ENCODE measurements around the gene SLC37A4.
"Not testable (repeated sequence)": the region's sequence is repeated elsewhere in the genome, so short reads cannot be mapped to it uniquely, and the experiment has no call there.

SLC37A4 gene

DNA sequence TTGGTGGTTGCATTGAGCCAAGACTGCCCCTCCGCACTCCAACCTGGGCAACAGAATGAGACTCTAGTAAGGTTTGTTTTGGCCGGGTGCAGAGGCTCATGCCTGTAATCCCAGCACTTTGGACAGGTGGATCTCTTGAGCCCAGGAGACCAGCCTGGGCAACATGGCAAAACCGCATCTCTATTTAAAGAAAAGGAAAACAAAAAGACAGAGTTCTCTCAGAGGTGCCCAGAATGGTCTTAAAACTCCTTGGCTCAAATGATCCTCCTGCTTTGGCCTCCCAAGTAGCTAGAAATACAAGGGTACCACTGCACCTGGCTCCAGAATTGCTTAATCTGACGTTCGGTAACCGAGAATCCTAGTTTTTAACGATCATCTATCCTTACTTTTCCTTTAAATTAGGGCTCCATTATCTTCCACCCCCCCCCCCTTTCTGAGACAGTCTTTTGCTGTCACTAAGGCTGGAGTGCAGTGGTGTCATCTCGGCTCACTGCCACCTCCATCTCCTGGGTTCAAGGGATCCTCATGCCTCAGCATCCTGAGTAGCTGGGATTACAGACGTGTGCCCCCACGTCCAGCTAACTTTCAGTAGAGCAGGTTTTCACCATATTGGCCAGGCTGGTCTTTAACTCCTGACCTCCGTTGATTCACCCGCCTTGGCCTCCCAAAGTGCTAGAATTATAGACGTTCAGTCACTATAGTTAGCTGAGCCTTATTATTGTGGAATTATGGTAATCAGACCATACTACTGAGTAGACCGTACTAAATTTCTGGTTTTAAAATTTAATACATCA is 14.3 kb downstream of the SLC37A4 start:
- DNase-seq = no peak

DNA sequence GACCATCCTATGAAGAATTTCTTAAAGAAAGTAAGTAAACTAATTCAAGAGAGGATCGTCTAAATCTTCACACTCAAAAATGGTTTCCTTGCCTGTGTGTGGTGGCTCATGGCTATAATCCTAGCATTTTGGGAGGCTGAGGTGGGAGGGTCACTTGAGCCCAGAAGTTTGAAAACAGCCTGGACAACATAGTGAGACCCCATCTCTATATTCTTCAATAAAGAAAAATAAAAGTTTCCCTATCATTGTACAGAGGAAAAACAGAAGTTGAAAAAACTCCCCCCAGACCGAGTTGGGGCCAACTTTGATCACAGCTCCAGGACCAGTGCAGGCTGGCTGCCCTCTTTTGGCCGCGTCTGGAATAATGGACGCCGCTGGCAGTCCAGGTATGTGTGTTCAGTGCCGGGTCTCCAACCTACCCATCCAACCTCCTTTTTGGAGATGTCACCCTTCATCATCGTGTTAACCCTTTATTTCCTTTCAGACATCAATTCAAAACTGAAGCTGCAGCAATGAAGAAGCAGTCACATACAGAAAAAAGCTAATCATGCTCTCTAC is 15.5 kb downstream of the SLC37A4 start:
- peak in 1 of 4 experiments; percentile 21 for DNase-seq

DNA sequence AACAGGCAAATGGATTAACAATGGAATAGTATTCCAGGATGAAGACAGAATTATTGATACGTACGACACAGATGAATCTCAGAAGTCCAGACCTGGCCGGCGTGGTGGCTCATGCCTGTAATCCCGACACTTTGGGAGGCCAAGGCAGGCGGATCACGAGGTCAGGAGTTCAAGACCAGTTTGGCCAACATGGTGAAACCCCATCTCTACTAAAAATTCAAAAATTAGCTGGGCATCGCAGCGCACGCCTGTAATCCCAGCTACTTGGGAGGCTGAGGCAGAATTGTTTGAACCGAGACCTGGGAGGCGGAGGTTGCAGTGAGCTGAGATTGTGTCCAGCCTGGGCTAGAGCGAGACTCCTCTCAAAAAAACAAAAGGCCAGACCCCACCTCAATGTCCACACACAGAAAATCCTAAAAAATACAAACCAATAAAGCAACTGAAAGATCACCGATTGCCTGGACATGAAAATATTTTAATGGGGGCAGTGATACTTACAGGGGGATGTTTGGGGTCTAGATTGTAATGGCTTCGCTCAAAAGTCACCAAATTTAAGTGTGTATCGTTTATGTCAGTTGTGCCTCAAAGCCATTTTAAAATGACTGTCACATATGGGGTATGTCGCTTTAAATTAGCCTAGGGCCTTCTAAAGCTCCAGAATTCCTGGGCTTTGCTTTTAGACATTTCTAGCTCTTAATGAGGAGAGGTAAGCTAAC is 16.3 kb downstream of the SLC37A4 start:
- DNase-seq = no peak

DNA sequence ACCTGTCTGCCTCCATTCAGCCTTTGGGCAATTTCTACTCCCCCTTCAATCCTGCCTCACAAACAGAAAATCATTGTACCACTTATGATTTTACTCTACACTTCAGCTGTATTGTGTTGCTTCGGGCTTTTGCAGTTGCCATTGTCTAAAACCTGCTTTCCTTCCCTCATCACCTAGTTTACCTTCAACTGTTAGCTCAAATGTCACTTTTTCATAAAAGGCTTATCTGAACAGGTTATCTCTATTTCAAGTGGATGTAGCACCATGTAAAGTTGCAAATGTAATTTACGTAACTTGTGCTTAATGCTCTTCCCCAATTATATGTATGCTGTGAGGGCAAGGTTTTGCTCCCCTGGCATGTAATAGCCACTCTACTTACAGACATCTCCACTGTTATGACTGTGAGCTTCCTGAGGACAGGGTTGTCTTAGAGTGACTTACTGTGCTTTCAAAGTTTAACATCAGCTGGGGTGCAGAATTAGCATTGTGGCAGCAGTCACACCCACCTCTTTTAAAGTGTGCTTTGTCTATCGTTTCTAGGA is 18.0 kb downstream of the SLC37A4 start:
- no peak for DNase-seq

DNA sequence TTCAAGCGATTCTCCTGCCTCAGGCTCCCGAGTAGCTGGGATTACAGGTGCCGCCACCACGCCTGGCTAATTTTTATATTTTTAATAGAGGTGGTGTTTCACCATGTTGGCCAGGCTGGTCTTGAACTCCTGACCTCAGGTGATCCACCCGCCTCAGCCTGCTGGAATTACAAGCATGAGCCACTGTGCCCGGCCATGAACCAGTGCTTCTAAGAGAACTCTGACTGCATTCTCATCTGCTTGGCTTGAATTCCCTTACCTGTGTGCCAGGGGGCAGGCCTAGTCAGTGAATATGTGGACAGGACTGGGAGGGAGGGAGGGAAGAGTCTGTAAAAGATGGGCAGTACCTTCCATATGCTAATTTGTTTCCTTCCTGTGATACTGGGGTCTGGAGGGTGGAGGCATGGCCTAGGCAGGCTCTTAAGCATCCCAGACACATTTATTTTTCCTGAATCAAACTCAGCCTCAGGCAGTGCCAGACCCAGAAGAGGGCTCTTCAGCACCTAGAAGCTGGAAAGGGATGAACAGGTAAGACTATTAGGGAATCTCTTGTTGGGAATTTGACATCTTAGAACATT is 19.1 kb downstream of the SLC37A4 start:
- DNase-seq = no peak

DNA sequence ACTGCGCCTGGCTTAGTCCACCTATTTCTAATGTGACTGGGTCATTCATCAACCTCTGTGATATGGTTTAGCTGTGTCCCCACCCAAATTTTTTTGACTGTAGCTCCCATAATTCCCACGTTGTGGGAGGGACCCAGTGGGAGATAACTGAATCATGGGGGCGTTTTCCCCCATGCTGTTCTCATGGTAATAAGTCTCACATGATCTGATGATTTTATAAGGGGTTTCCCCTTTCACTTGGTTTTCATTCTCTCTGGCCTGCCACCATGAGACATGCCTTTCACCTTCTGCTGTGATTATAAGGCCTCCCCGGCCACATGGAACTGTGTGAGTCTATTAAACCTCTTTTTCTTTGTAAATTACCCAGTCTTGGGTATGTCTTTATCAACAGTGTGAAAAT is 24.0 kb downstream of the SLC37A4 start:
- no peak for DNase-seq

DNA sequence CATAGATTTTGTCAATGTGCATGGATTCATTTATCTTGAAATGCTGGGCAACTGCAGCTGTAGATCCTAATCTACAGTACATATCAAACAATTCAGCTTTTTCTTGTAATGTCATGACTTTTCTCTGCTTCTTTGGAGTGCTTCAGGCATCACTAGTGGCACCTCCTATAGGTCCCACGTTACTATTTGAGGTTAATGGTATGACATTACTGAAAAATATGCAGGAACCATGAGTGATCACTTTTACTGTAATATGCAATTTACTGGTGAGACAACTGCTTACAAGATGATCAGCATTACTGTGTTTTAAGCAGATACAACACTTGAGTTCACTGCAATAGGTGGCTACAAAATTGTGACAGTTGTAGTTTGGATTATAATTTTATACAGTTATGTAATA is 29.8 kb downstream of the SLC37A4 start:
- no peak for DNase-seq

DNA sequence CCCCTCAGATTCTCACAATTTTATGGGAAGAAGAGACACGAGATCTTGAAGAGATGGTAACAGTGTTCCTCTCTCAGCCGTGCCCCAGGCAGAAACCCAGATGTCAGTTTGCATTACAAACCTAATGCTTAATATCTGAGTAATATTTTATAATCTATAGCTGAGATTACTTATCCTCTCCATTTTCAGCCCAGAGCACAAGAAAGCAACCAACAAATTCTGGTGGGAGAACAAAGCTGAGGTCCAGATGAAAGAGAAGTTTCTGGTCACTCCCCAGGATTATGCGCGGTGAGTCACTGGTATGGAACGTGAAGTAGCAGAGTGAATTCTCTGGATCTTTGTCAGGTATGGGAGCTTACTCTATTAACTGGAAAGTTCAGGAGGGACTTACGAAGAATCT is 31.9 kb downstream of the SLC37A4 start:
- DNase-seq = no peak

DNA sequence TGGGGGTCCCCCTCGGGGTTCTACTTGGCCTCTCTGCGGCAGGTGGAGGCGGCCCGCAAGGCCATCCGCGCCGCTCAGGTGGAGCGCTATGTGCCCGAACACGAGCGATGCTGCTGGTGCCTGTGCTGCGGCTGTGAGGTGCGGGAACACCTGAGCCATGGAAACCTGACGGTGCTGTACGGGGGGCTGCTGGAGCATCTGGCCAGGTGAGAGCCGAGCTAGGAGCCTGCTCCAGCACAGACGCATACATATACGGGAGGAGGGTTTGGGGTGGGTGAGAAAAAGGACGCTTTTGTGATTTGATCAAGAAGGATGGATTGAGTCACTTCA is 32.3 kb downstream of the SLC37A4 start:
- DNase-seq = no peak

DNA sequence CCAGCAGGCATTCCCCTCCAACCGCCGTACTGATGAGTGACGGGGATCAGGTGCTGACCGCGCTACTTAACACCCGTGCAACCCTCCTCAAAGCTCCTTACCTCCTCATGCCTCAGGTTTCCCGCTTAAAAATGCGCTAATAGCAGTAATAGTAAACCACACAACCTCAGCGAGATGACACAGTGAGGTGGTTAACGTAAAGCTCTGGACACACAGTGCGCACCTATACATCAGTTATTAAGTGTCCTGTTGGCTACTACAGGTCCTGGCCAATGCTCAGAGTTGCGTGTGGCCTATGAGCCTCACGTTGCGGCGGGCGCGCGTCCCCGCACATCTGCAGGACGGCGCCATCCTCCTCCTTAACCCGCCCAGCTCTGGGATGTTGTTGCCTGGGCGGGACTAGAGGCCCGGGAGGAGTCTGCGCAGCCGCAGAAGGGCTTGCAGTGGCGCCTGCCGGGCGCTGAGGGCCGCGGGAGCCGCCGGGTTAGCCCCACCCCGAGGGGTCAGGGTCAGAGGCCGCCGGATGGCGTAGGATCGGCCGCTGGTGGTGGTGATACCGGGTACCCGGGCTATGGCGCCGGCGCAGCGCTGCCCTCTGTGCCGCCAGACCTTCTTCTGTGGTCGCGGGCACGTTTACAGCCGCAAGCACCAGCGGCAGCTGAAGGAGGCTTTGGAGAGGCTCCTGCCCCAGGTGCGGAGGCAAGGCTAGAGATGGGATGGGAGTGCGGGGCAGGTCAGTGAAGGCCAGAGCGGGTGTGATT is 32.9 kb downstream of the SLC37A4 start, which contains the start of gene CENATAC:
Gene CENATAC (plus strand): TSS at position 512 of the 761 bp plus-strand sequence. CDS start 60 bp downstream, at position 572.
- peak; percentile 97 to 99 (median 98) for DNase-seq

DNA sequence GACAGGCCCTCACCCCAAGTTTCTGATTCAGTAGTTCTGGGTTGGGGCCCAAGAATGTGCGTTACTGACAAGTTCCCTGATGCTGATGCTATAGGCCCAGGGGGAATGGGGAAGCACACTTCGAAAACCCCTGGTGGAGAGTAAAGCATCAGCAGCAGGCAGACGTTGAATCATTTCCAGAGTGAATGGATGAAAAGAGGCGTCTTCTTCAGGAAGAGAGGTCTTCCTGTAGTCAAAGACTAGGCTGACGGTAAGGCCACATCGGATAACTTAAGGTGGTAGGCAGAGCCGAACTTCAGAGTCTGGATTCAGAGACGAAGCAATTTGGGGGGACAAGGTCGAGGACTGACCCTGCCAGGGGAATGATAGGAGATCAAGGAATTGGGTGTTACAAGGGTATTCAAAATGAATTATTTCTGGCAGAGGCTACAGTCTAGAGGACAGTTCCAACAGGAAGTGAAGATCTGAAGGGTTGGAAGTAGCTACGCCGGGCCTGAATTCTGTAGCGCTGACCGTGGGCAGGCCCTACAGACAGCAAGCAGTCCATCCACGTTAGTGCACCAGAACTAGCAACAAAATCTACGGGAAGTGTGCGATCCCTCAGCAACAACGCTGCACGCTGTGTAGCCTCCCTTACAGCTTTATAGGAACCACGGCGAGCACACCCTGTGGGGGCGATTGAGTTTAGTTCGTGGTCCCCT is 33.6 kb downstream of the SLC37A4 start:
- DNase-seq = peak; percentile 51 to 73 (median 58)

DNA sequence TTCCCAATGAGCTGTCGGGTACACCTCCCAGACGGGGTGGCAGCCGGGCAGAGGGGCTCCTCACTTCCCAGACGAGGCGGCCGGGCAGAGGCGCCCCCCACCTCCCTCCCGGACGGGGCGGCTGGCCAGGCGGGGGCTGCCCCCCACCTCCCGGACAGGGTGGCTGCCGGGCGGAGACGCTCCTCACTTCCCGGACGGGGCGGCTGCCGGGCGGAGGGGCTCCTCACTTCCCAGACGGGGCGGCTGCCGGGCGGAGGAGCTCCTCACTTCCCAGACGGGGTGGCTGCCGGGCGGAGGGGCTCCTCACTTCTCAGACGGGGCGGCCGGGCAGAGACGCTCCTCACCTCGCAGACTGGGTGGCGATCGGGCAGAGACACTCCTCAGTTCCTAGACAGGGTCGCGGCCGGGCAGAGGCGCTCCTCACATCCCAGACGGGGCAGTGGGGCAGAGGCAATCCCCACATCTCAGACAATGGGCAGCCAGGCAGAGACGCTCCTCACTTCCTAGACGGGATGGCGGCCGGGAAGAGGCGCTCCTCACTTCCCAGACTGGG is 39.1 kb downstream of the SLC37A4 start:
- not testable (repeated sequence) for DNase-seq

DNA sequence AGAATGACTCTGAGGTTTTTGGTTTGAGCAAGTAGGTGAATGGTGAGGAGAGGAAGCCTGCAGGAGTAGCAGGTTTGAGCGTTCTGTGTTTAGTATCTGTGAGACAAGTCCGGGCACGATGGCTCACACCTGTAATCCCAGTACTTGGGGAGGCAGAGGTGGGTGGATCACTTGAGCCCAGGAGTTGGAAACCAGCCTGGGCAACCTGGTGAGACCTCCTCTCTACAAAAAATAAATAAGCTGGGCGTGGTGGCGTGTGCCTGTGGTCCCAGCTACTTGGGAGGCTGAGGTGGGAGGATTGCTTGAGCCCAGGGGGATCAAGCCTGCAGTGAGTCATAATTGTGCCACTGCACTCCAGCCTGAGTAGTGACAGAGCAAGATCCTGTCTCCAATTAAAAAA is 42.4 kb downstream of the SLC37A4 start:
- no peak for DNase-seq

DNA sequence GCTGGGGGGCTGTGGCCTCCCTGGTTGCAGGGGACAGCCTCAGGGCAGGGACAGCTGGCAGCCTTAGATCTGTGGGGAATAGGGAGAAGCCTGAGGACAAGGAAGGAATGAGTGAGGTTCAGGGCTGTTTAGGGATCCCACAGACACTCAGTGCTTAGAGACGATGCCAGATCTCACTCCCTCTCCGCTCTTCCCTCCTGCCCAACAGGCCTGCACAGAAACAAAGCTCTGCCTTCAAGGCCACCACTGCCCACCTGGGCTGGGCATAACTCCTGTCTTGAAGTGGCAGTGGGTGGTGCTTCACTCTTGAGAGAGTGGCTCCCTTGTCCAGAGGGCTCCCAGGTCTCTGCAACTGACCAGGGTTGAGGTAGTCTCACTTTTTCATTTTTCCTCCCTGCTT is 45.9 kb downstream of the SLC37A4 start:
- DNase-seq = no peak

DNA sequence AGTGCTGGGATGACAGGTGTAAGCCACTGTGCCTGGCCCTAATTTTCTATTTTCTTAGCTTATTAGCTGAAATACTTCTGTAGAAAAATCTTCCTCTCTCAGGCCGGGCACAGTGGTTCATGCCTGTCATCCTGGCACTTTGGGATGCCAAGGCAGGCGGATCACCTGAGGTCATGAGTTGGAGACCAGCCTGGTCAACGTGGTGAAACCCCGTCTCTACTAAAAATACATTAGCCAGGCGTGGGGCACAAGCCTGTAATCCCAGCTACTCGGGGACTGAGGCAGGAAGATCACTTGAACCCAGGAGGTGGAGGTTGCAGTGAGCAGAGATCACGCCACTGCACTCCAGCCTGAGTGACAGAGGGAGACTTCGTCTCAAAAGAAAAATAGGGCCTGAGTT is 46.3 kb downstream of the SLC37A4 start:
- not testable (repeated sequence) for DNase-seq

DNA sequence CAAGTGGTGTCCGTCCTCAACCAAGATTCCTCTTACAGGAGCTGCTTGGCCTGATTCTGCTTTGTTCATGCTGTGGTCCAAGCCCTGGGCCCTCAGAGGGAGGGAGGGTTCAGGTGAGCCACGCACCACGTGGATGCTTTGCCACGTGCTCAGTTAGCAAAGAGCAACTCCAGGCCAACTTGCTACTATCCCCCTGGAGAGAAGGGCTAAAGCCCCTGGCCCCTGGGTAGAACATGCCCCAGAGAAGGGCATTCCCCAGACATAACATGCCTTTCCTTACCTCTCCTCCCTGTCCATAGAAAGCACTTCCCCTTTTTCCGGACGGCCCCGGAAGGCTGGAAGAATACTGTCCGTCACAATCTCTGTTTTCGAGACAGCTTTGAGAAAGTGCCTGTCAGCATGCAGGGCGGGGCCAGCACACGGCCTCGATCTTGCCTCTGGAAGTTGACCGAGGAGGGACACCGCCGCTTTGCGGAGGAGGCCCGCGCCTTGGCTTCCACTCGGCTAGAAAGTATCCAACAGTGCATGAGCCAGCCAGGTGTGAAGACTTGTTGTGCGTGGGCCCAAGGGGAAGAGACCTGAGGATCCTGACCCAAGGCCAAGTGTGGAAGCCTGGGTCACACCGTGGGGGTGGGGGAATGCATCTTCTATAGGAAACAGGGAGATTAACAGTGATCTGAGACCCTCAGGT is 50.3 kb downstream of the SLC37A4 start:
- DNase-seq = peak; percentile 67 to 84 (median 80)

DNA sequence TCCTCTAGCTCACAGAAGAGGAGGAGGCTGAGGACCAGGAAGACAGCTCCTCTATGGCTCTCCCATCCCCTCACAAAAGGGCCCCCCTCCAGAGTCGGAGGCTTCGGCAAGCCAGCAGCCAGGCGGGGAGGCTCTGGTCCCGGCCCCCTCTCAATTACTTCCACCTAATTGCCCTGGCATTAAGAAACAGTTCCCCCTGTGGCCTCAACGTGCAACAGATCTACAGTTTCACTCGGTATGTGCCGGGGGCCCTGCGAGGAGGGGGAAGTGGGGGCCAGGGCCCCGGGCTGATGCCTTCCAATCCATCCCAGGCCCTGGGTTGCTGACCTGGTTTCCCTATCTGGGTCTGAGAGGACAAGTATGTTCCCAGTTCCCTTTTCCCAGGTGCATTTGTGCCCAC is 51.2 kb downstream of the SLC37A4 start:
- peak in 2 of 4 experiments; percentile 7 to 18 for DNase-seq

DNA sequence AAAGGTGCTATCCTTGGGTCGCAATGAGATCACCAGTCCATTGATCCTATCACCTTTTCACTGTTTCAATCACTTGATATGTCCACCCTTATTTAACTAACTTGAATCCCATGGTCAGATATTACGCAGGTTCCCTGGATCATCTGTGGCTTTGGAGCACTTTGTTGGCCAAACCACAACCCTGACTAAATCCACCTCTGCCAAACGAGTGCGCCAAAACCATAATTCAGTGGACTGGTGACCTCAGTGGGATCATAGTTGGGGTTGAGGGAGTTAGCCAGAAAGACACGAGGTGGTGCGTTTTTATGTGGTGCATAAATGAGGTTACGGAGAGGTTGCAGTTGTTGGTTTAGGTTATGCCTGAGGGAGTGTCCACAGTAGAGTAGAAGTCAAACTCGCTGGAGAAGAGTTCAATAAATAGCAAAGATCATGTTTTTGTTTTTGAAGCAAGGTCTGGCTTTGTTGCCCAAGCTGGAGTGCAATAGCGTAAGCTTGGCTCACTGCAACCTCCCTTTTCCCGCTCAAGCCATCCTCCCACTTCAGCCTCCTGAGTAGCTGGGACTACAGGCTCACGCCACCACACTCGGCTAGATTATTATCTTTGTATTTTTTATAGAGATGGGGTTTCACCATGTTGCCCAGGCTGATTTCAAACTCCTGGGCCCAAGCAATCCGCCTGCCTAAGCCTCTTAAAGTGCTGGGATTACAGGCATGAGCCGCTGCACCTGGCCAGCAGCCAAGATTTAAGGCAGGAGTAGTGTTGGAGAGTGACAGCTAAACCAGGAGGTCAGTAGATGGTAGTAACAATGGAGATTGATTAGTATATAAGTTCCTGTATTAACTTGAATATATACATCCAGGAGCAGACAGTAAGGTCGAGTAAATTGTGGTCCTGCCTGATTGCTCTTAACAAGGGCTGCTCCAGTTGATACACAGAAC is 54.6 kb downstream of the SLC37A4 start:
- DNase-seq = no peak

Data from suppressor macrophage (primary cell).